SH-SY5Y (cell line): ENCODE results near the gene C9orf85.

Experiments
- GATA2 ChIP-seq: IDR thresholded peaks from 2 replicates; pipeline ENCODE4 v1.6.1; 2011; ENCODE audit warnings: mild to moderate bottlenecking, low read depth, low read length
- GATA3 ChIP-seq: IDR thresholded peaks from 2 replicates; pipeline ENCODE4 v1.6.1; 2011; ENCODE audit warnings: low read depth, mild to moderate bottlenecking, low read length, moderate library complexity

GRCh38 chr9:71876829-71877228 is 34.6 kb upstream of the C9orf85 start:
- TF ChIP-seq GATA2: no peak
- no peak for TF ChIP-seq GATA3
